DMS 273 (cell line): ENCODE measurements around the gene SUGP2.
A peak's percentile ranks its signal among the peaks of the same experiment; 100 is the strongest.

Experiments used
- DNase-seq: peaks from one replicate; lab custom pipeline; 2025; ENCODE audit not compliant: unreplicated experiment; lab: John Stamatoyannopoulos, UW

SUGP2 gene

DNA sequence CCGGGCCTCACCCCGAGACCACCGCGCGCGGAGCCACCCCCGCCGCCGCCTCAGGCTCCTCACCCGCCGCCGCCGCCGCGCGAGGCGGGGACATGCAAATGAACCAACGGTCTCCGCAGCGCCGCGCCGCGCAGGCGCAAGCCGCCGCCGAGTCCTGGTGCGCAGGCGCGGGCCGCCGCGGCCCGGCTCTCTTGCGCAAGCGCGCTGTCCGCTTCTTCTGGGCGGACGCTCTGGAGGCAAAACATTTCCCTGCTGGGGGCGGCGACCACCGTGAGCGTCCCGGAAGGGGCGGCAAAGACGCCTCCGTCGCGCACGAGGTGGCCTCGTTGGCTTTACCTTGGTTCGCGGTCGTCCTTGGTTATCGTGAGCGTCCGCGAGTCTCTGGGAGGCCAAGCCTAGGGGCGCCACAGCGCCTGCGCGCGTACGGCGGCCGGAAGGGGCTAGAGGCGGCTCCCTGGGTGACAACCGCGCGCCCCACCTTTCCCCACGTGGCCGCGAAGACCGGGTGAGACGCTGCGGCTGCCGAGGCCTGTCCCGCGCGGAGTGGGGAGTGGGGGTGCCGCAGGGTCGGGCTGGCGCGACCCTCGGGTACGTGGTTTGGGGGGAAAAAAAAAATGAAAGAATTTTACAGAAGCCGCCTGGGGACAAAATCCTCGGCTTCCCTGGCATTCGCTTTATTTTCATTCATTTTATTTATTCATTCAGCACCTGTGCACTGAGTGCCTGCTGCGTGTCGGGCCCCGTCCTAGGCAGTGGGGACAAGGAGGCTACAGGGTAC is at the start of gene SUGP2, which contains the start of gene ARMC6:
Gene SUGP2 (minus strand): TSS at position 92 of the 778 bp plus-strand sequence. CDS start 2,446 bp downstream, outside the sequence.
Gene ARMC6 (plus strand): TSS at position 178 of the 778 bp plus-strand sequence. CDS start 607 bp downstream, outside the sequence.
- peak; percentile 99 for DNase-seq

DNA sequence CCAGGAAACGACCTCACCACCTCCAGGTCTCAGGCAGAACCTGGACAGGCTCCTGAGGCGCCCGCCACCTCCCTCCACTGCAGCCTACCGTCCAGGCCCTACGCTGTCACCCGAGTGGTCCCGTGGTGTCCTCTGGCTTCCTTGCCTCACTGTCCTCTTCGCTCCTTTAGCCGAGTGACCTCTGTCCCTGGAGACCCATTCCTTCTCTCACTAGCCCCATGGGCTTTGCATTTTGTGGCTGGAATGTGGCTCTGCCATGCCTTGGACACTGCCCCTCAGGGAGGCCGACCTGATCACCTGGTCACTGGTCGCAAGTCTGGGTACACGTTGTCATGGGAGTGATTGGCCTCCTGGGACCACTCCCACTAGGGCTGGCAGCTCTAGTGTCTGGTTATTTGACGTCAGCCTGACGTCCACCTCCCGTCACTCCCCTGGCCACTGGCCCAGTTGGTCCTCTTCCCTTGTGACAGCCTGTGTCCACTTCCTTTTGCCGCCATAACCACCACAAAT is 48.4 kb upstream of the SUGP2 start:
- DNase-seq: no peak

DNA sequence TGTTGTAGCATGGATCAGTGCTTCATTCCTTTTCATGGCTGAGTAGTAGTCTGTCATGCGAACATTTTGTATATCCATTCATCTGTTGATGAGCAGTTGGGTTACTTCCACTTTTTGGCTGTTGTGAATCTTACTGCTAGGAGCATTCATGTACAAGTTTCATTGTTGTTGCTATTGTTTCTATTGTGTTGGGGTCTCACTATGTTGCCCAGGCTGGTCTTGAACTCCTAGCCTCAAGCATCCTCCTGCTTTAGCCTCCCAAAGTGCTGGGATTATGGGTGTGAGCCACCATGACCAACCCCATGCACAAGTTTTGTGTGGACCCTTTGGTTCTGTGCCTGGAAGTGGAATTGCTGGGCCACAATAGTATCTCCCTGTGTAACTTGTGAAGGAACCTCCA is 46.3 kb upstream of the SUGP2 start:
- no peak for DNase-seq

DNA sequence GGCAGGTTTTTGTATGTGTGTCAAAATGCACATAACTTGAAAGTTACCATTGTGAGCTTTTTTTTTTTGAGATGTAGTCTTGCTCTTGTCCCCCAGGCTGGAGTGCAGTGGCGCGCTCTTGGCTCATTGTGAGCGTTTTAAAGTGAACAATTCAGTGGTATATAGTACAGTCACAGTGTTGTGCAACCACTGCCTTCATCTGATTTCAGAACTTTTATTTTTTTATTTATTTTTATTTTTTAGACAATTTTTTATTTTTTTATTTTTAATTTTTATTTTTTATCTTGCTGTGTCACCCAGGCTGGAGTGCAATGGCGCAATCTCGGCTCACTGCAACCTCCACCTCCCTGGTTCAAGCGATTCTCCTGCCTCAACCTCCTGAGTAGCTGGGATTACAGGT is 45.5 kb upstream of the SUGP2 start:
- no peak for DNase-seq

DNA sequence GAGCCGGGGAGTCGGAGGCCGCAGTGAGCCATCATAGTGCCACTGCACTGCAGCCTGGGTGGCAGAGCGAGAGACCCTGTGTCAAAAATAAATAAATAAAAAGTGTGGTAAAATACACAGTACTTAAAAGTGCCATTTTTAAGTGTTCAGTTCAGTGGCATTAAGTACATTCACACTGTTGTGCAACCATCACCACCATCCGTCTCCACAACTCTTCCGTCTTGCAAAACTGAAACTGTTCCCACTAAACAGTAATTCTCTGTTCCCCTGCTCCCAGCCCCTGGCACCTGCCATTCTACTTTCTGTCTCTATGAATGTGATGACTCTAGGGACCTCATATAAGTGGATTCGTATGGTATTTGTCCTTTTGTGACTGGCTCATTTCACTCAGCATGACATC is 43.8 kb upstream of the SUGP2 start:
- no peak for DNase-seq

DNA sequence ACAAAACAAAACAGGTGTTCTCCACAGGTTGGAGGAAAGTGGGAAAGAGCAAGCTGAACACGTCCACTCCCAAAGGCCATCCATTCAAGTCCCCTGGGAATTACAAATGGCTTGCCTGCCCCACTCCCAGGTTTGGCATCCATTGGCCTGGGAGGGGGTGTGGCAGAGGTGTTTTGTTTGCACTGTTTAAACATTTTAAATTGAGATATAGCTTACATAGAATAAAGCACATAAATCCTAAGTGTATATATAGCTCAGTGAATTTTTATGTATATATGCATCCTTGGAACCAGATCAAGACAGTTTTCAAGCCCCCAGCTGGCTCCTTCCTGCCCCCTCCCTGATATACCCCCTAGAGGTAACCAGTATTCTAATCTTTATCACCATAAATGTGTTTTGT is 43.2 kb upstream of the SUGP2 start:
- DNase-seq: no peak

DNA sequence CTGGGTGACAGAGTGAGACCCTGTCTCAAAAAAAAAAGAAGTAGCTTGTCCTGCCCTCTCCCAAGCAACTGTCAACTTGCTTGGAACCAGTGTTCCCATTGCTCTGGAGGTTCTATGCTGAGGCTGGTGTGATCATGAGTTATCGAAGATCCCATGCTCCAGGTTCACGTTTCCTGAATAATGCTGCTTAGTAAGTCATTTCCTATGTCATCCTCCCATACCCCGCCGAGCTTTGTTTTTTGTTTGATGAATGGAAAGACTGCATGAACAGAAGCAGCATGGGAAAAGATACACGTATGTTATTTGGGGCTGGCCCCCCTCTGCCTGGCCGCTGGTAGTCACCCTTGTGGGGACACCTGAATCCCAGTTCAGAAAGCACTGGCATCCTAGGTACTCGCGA is 41.8 kb upstream of the SUGP2 start:
- DNase-seq: no peak

DNA sequence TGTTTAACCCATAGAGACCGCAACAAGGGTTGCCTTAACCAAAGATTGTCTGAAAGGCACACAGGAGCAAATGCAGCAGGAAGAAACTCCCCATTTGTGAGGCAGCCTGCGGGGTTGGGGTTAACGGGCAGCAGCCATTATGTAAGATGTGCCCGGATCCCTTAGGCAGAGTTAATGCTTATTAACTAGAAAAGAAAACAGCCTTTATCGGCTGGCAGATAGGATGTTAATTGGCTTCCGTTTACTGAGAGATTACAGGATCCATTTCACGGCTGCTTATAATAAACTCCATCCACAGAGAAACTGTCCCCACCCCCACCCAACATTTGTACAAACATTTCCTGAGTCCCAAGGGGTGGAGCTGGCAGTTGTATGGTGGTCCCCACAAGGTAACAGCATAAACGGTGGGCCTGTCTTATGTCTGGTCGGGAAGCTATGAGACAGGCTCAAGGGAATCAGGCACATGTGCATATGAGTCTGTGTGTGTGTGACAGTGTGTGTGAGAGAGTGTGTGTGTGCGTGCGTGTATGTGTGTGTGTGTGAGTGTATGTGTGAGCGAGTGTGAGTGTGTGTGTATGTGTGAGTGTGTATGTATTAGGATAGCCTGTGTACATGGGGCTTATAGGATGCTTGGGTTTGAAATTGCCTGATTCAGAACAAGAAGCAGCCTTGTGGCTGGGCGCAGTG is 41.0 kb upstream of the SUGP2 start:
- no peak for DNase-seq

DNA sequence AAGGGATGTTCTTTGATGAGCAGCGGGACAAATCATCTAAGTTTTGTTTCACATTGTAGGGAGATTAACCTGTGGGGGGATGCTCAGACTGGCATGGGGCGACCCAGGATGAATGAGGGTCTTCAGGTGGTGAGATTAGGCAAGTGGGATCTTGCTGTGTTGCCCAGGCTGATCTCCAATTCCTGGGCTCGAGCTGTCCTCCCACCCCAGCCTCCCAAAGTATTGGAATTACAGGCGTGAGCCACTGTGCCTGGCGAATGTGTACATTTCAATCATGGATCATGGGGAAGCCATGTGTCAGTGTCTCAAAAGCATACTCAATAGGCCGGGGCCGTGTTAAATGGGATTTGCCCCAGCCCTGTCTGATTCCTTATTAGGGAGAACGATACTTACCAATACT is 38.6 kb upstream of the SUGP2 start:
- no peak for DNase-seq

DNA sequence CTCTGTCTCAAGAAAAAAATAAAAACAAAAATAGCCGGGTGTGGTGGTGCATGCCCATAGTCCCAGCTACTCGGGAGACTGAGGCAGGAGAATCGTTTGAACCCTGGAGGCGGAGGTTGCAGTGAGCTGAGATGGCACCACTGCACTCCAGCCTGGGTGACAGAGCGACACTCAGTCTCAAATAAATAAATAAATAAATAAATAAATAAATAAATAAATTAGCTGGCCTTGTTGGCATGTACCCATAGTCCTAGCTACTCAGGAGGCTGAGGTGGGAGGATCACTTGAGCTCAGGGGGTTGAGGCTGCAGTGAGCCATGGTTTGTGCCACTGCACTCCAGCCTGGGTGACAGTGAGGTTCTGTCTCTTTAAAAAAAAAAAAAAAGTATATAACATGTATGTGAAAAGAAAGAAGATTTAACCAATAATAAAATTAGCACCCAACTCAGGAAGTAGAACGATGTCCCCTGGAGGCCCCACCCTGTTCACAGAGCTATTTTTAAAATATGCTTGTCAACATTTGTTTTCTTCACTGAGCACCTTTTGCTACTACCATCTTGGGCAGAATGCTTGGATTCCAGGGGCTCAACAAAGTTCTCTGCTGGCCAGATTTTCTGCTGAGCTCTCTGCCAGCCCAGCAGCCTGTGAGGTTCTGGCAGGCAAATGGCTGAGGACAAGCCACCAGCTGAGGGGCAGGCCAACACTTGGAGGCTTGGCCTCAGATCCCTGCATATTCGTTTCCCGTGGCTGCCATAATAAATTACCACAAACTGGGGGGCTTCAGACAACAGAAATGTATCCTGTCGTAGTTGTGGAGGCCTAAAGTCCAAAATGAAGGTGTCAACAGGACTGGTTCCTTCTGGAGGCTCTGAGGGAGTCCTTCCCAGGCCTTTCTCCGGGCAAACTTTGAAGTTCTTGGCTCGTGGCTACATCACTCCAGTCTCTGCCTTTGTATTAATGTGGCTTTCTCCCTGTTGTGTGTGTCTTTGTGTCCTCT is 35.6 kb upstream of the SUGP2 start:
- no peak for DNase-seq

DNA sequence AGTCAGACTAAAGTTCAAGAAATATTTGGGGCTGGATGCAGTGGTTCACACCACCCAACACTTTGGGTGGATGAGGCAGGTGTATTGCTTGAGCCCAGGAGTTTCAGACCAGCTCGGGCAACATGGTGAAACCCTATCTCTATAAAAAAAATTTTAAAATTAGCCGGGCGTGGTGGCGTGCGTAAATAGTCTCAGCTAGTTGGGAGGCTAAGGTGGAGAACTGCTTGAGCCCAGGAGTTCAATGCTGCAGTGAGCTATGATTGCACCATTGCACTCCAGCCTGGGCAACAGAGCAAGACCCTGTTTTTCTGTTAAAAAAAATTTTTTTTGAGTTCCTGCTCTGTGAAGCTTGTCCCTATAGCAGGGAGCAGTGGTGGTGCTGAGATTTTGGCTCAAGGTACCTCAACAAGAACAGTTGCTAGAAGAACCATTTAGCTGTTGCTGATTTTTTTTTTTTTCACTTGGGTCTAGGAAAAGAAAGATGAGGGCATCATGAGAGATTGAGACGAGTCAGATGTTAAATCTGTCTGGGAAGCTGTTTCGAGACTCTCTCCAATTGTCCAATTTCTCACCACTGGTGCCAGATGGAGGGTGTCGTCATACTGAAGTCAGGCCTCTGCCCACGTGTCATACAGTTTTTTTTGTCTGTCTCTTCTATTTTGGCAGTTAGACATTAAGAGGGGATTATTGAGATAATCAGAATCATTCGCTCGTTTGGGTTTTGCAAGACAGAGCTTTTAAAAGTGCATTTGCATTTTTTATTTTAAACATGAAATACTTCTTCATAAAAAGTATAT is 34.2 kb upstream of the SUGP2 start:
- peak; percentile 72 for DNase-seq

DNA sequence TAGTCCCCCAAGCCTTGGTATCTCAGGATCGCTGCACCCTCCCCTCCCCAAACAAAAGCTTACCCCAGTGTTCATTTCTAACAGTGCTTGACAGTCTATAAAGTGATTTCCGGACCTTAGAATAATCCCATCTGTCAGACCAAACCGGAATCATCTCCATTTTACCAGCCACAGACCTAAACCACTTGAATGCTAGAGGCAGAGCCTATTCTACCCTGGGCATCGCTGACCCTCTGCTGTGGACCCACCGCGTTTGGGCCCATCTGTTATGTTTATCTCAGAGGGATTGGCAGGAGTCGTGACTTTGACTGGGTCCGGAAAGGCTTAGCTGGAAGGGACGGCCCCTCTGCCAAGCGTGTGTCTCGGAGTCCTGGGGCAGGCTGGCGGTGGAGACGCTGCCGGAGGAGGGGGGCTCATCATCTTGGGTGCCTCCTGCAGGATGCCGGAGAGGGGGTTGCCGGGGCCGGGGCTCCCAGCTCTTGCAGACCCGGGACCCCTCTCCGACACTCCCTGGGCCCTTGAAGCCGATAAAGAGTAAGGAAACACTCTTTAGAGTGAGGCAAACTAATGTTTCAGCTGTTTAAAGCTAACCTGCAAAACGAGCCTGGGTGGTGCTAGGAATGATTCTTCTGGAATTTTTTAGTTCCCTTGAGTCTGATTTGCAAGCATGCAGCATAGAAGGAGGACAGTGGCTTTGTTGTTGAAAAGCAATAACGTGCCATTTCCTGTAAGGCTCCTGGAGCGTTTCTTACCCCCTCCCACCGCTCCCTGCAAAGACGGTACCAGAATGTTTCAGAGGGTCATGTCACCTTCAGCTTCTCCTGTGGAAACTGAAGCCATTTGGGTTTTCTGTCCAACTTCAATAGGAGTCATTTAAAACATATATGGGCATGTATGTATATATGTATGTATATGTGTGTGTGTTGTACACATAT is 31.8 kb upstream of the SUGP2 start:
- DNase-seq: peak; percentile 61

DNA sequence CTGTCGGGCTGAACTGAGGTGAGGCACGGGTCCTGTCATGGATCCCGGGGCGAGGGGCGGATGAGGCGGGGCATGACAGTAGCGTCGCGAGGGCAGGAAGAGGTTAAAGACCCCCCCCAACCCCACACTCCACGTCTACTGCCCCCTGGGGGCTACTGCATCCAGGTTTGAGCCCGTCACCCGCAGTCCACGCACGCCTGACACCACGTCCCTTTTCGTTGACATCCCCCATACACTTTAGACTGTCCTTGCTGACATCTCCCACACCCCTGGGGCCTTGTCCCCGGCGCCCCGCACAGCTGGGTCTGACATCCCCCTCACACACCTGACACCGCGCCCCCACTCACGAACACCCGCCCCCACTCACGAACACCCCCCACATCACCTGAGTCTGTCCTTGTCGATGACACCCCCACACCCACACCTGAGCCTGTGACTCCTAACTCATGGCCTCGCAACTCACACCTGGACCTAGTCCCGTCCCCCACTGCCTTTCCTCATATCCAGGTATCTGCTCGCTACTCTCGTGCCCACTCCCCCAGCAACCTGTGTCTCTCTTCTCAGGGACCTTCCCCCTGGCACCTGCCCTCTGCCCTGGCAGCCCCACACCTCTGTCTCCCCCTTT is 30.9 kb upstream of the SUGP2 start:
- no peak for DNase-seq

DNA sequence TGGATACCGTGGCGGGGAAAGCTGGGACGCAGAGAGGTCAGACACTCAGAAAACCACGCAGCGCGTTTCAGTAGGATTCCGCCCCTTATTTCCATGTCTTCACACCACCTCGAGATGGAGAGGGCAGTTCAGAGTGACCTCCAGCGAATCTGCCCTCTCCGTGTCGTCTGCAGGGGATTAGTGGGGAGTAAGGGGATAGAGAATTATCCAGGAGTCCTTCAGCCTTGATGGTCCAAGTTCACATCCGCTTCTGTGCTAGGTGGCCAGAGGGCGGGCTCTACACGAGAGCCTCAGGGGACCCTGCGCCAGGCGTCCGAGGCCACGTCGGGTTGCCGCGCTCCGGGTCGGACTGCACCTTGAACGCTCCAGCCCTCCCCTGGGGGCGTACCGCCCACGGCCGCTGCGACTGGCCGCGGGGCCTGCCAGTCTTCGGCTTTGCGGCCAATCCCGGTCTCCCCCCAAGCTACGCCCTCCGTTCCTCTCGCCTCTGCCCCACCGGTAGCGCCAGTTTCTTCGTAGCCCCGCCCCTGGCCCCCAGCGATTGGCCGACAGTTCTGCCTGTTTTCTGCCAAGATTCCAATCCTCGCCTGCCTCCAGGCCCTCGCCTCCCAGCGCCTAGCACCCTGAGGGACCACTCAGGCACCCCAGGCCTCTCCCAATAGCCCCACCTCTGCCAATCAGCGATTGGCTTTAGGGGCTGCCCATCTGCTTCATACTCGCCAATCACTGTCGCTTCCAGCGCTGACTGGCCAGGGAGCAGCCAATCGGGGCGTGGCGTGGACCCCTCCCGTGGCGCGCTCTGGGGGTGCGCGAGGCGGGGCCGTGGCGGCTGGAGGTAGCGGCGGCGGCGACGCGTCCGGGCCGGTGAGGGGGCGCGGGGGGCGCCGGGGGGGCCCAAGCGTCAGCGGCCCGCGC is 30.1 kb upstream of the SUGP2 start, which contains the start of gene SLC25A42:
Gene SLC25A42 (plus strand): TSS at position 812 of the 915 bp plus-strand sequence. CDS start 32,131 bp downstream, outside the sequence.
- peak; percentile 100 for DNase-seq

DNA sequence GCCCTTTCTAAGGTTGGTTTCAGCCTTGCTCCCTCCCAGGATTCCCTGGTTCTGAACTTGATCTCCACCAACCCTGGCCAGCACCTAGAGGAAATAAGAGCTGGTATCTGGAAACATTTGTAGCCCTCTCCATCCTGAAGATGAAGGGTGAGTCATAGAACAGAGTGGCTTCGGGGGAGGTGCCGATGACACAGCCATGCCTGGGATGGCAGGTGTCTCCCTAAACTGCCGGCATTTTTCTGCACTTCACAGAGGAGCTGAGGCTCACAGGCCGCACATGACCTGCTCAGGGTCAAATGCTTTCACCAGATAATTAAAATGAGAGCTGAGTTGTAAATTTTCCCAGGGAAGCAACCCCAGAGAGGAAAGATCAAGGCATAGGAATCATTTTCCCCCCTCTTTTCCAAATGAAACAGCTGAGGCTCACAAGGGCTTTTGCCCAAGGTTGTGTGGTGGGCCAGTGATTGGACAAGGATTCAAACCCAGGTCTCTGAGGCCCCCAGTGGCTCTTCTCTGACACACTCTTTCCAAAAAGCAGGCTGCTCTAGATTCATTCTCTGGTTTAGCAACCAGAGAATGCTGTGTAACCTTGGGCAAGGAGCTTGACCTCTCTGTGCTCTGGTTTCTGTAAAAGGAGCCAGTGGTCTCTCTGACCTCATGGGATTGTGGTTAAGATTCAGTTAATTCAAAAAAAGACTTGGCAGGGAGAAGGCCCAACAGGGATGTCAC is 29.3 kb upstream of the SUGP2 start:
- DNase-seq: peak; percentile 62

DNA sequence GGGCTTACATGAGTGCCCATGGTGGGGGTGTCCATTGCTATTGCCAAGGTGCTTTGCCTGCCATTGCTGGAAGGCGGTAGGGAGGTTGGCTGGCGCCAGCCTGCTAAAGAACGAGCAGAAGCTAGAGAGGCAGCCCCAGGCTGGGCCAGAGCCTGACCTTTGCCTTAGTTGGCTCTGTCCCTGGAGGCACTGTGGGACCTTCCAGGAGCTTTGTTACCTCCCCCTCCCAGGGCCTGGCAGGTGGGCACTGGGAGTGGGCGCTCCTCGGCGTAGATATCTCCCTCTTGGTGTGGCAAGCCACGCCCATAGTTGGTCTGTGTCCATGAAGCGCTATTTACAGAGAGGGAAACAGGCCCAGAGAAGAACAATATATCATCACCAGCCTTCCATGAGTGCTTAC is 28.2 kb upstream of the SUGP2 start:
- DNase-seq: peak; percentile 35
